SU-DHL-6 (cell line): ENCODE measurements around the gene VSX2.

Experiments used
- EZH2phosphoT487 ChIP-seq: fragments of 200-600 bp; sonication (generic), shearing (Covaris generic); conservative IDR thresholded peaks from 2 replicates; pipeline ENCODE4 v1.6.1; 2018; ENCODE audit warnings: mild to moderate bottlenecking, antibody characterized with exemption, low read length, moderate library complexity, mixed read lengths
- TF ChIP-seq, protein P1 (sequence below): fragments of 200-600 bp; sonication (generic); IDR thresholded peaks from one replicate; pipeline ENCODE4 v1.5.1; 2017; ENCODE audit warnings: antibody characterized with exemption, mild to moderate bottlenecking, low read length, moderate library complexity; ENCODE audit not compliant: insufficient read depth, poor library complexity, severe bottlenecking

DNA sequence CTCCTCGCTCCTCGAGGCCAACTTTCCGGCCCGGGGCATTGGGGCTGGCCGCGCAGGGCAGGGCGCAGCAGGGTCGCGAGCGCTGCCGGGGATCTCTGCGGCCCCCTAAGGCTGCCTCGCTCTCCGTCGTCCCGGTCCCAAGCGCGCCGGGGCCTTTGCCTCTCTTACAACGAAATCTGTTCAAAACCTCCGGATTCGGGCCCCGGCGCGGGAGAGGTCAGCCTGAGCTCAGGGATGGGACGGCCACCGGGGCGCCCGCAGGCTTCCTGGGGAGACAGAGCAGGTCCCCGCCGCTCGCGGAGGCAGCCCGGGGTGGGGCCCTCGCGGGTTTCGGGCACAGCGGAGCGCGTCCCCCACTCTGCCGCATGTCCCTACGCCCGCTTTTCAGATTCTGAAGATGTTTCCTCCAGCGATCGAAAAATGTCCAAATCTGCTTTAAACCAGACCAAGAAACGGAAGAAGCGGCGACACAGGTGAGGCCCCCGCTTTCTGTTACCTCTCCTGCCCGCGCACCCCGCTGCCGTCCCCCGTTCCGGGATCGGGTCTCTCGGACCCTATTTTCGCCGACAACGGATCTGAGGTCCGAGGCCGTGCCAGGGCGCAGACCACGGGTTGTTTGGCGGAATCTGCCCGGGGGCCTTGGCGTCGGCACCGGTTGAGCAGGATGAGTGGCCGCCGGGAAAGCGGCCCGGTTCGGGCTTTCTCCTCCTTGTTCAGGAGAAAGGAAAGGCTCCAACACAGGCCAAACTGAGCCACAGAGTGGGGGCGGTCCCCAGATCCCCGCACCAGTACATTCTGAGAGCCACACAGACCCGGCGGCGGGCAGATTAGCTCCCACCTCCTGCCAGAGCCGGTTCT, 1.8 kb downstream of the VSX2 start:
- TF ChIP-seq, protein P1, sequence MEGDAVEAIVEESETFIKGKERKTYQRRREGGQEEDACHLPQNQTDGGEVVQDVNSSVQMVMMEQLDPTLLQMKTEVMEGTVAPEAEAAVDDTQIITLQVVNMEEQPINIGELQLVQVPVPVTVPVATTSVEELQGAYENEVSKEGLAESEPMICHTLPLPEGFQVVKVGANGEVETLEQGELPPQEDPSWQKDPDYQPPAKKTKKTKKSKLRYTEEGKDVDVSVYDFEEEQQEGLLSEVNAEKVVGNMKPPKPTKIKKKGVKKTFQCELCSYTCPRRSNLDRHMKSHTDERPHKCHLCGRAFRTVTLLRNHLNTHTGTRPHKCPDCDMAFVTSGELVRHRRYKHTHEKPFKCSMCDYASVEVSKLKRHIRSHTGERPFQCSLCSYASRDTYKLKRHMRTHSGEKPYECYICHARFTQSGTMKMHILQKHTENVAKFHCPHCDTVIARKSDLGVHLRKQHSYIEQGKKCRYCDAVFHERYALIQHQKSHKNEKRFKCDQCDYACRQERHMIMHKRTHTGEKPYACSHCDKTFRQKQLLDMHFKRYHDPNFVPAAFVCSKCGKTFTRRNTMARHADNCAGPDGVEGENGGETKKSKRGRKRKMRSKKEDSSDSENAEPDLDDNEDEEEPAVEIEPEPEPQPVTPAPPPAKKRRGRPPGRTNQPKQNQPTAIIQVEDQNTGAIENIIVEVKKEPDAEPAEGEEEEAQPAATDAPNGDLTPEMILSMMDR, result no peak
- no peak for TF ChIP-seq EZH2phosphoT487
